Lower lobe of right lung (tissue), 2 donors: ENCODE data around the gene TTPAL. TPM values are rescaled to one million over a fixed set of nuclear protein-coding genes. Genes with fewer than 3 reads are reported as not detected.

ENCODE experiments used
- ATAC-seq, 2 donors: fragments of 200-7000 bp; cut with Tn5 transposase; one replicate each; pipeline ENCODE4 v1.9.1; 2020 to 2022; ENCODE audit warnings: mild to moderate bottlenecking in 2 of 2, moderate library complexity in 2 of 2
- DNase-seq: peaks from one replicate; pipeline ENCODE4 v3.0.0-alpha.2; 2020
- H3K27ac ChIP-seq: fragments of 200-600 bp; one replicate; pipeline ENCODE4 v1.8.0; 2022
- H3K27me3 ChIP-seq: fragments of 200-600 bp; one replicate; pipeline ENCODE4 v1.8.0; 2022; ENCODE audit warnings: low read depth
- H3K36me3 ChIP-seq: fragments of 200-600 bp; one replicate; pipeline ENCODE4 v1.8.0; 2022; ENCODE audit warnings: mild to moderate bottlenecking
- H3K4me1 ChIP-seq: fragments of 200-600 bp; one replicate; pipeline ENCODE4 v1.8.0; 2022
- H3K4me3 ChIP-seq: fragments of 200-600 bp; one replicate; pipeline ENCODE4 v1.8.0; 2022; ENCODE audit warnings: mild to moderate bottlenecking
- H3K9me3 ChIP-seq: fragments of 200-600 bp; one replicate; pipeline ENCODE4 v1.8.0; 2022
- CTCF ChIP-seq: fragments of 200-600 bp; IDR thresholded peaks from one replicate; pipeline ENCODE4 v1.8.0; 2022; ENCODE audit warnings: antibody characterized with exemption, mild to moderate bottlenecking
- intact Hi-C: fragments of 100-400 bp; cut with DNase I; formaldehyde crosslinking; loops from one replicate; pipeline ENCODE4 v1.11.0; 2022
- total RNA-seq: library from RNA; stranded (reverse); fragmentation: NEBNext Ultra II Directional; extraction: Animal tissue kit (Norgen Biotek cat#: 25700); gene quantifications from one replicate; pipeline ENCODE4 v1.2.1, GENCODE V29; 2021
- donor health status: DM: no; HTN: yes; CAD: no; lungs with severe emphysema.

TTPAL gene
- total RNA-seq, 1 donor from 2014 or later, result 9.6 TPM

- no peak for TF ChIP-seq CTCF
- H3K27ac ChIP-seq, result no peak overlapping the region
- peaks cover 14% of the 10 kb centered on the region for H3K27me3 ChIP-seq
- intact Hi-C loops, result no loop called here
- no peak overlapping the region for H3K4me3 ChIP-seq
- H3K36me3 ChIP-seq, result no peaks in the 10 kb centered on the region
- ATAC-seq (no peak), DNase-seq (no peak)
- H3K4me1 ChIP-seq, result no peaks in the 10 kb centered on the region
- H3K9me3 ChIP-seq, result no peaks in the 10 kb centered on the region
Measured at GRCh38 chr20:44428174-44429016, 47.3 kb upstream of the TTPAL start.

GRCh38 chr20:44429017-44429339, 46.7 kb upstream of the TTPAL start:
- TF ChIP-seq CTCF, result no peak
- intact Hi-C loops, result no loop called here
- H3K27me3 ChIP-seq, result peaks cover 12% of the 10 kb centered on the region
- no peaks in the 10 kb centered on the region for H3K4me1 ChIP-seq
- H3K9me3 ChIP-seq, result no peaks in the 10 kb centered on the region
- ATAC-seq (no peak), DNase-seq (no peak)
- no peak overlapping the region for H3K4me3 ChIP-seq
- no peak overlapping the region for H3K27ac ChIP-seq
- H3K36me3 ChIP-seq, result no peaks in the 10 kb centered on the region

- intact Hi-C loops, result no loop called here
- ATAC-seq (no peak), DNase-seq (no peak)
- Histone ChIP-seq H3K4me1 (no peaks in the 10 kb centered on the region), H3K27ac (no peak overlapping the region), H3K4me3 (no peak overlapping the region), H3K27me3 (peaks cover 12% of the 10 kb centered on the region), H3K9me3 (no peaks in the 10 kb centered on the region), H3K36me3 (no peaks in the 10 kb centered on the region)
- no peak for TF ChIP-seq CTCF
Measured at GRCh38 chr20:44429419-44430269, 46.0 kb upstream of the TTPAL start.

- TF ChIP-seq CTCF, result no peak
- H3K27me3 ChIP-seq, result peaks cover 12% of the 10 kb centered on the region
- DNase-seq (no peak), ATAC-seq (no peak)
- H3K9me3 ChIP-seq, result no peaks in the 10 kb centered on the region
- intact Hi-C loops, result no loop called here
- H3K36me3 ChIP-seq, result no peaks in the 10 kb centered on the region
- H3K4me3 ChIP-seq, result no peak overlapping the region
- no peaks in the 10 kb centered on the region for H3K4me1 ChIP-seq
- no peak overlapping the region for H3K27ac ChIP-seq
Measured at GRCh38 chr20:44430270-44431065, 45.2 kb upstream of the TTPAL start.

- no peaks in the 10 kb centered on the region for H3K36me3 ChIP-seq
- ATAC-seq, result no peak
- no peak overlapping the region for H3K4me3 ChIP-seq
- no peaks in the 10 kb centered on the region for H3K9me3 ChIP-seq
- no peaks in the 10 kb centered on the region for H3K4me1 ChIP-seq
- intact Hi-C loops, result no loop called here
- no peak overlapping the region for H3K27ac ChIP-seq
- no peak for DNase-seq
- TF ChIP-seq CTCF, result no peak
- H3K27me3 ChIP-seq, result peaks cover 12% of the 10 kb centered on the region
Measured at GRCh38 chr20:44431118-44431501, 44.6 kb upstream of the TTPAL start.
